NCI-H146 (cell line): ENCODE data around the gene ATG16L2.
"Not testable (repeated sequence)": the region's sequence is repeated elsewhere in the genome, so short reads cannot be mapped to it uniquely, and the experiment has no call there.

Experiments
- DNase-seq: peaks from one replicate; lab custom pipeline; 2025; lab: John Stamatoyannopoulos, UW

ATG16L2 gene

GRCh38 chr11:72848846-72849466 lies 34.7 kb downstream of the ATG16L2 start:
- peak; percentile 30 for DNase-seq

- no peak for DNase-seq
These were observed 36.6 kb downstream of the ATG16L2 start for GRCh38 chr11:72850832-72851231.

- no peak for DNase-seq
These were observed 37.5 kb downstream of the ATG16L2 start for GRCh38 chr11:72851726-72852125.

- DNase-seq = peak; percentile 20
These were observed 41.9 kb downstream of the ATG16L2 start for GRCh38 chr11:72856065-72856464.

GRCh38 chr11:72856551-72857345 lies 42.5 kb downstream of the ATG16L2 start:
- no peak for DNase-seq

- DNase-seq = not testable (repeated sequence)
These were observed 44.1 kb downstream of the ATG16L2 start for GRCh38 chr11:72858267-72858666.

- no peak for DNase-seq
These were observed 44.9 kb downstream of the ATG16L2 start for GRCh38 chr11:72859126-72859525.

GRCh38 chr11:72860010-72860409 lies 45.8 kb downstream of the ATG16L2 start:
- no peak for DNase-seq

GRCh38 chr11:72860592-72860991 lies 46.4 kb downstream of the ATG16L2 start:
- no peak for DNase-seq

GRCh38 chr11:72863091-72863490 lies 48.9 kb downstream of the ATG16L2 start:
- DNase-seq = no peak

GRCh38 chr11:72863916-72864315 lies 49.7 kb downstream of the ATG16L2 start:
- DNase-seq = no peak

GRCh38 chr11:72864702-72865655 lies 50.8 kb downstream of the ATG16L2 start:
- DNase-seq = no peak

- DNase-seq = no peak
These were observed 53.8 kb downstream of the ATG16L2 start for GRCh38 chr11:72867970-72868369.

- DNase-seq = no peak
These were observed 55.6 kb downstream of the ATG16L2 start for GRCh38 chr11:72869831-72870230.

GRCh38 chr11:72871119-72871518 lies 56.9 kb downstream of the ATG16L2 start:
- DNase-seq = no peak

GRCh38 chr11:72872012-72872411 lies 57.8 kb downstream of the ATG16L2 start:
- DNase-seq = no peak

- DNase-seq = no peak
These were observed 61.5 kb downstream of the ATG16L2 start for GRCh38 chr11:72875736-72876135.

- DNase-seq = no peak
These were observed 61.9 kb downstream of the ATG16L2 start for GRCh38 chr11:72876147-72876546.
